Kidney (tissue), 14 donors: ENCODE data around the gene KLHL8. TPM values are rescaled to one million over a fixed set of nuclear protein-coding genes. Genes with fewer than 3 reads are reported as not detected.
"Not testable (repeated sequence)": the region's sequence is repeated elsewhere in the genome, so short reads cannot be mapped to it uniquely, and the experiment has no call there.

Source experiments
- DNase-seq, 5 donors: peaks; one replicate each; pipeline ENCODE4 v3.0.0-alpha.2; 2013 to 2020
- FAIRE-seq: peaks from 2 replicates; lab custom pipeline; 2012; peaks lifted over from hg19 to GRCh38; lab: Jason Lieb, UNC
- H3K27ac ChIP-seq, 2 donors: one replicate each; pipeline ENCODE4 v1.7.0; 2013; ENCODE audit warnings: low read depth in 2 of 2, low read length in 2 of 2, inconsistent platforms in 1 of 2
- H3K27me3 ChIP-seq: one replicate; pipeline ENCODE4 v1.7.1; 2013; ENCODE audit warnings: low read length, inconsistent platforms; ENCODE audit not compliant: control insufficient read depth, insufficient read depth
- H3K36me3 ChIP-seq, 3 donors: one replicate each; pipeline versions ENCODE4 v1.7.0 to v1.7.1; 2013; ENCODE audit warnings: low read length in 3 of 3, control low read depth in 1 of 3, inconsistent platforms in 1 of 3; ENCODE audit not compliant: insufficient read depth in 3 of 3, control insufficient read depth in 2 of 3
- H3K4me1 ChIP-seq, 3 donors: one replicate each; pipeline versions ENCODE4 v1.7.0 to v1.7.1; 2013; ENCODE audit warnings: low read length in 3 of 3, inconsistent platforms in 1 of 3, low read depth in 1 of 3; ENCODE audit not compliant: control insufficient read depth in 2 of 3, insufficient read depth in 2 of 3
- H3K4me3 ChIP-seq, 3 donors: one replicate each; pipeline versions ENCODE4 v1.7.0 to v1.8.1; 2013; ENCODE audit warnings: low read length in 3 of 3, control low read depth in 1 of 3, inconsistent platforms in 1 of 3
- H3K9ac ChIP-seq, 3 donors: one replicate each; pipeline versions ENCODE4 v1.7.0 to v1.7.1; 2013; ENCODE audit warnings: low read length in 3 of 3, control low read depth in 1 of 3, inconsistent platforms in 1 of 3
- H3K9me3 ChIP-seq, 3 donors: one replicate each; pipeline versions ENCODE4 v1.7.0 to v1.7.1; 2013; ENCODE audit warnings: low read length in 3 of 3, control low read depth in 1 of 3, inconsistent platforms in 1 of 3; ENCODE audit not compliant: control insufficient read depth in 2 of 3, insufficient read depth in 1 of 3
- intact Hi-C: fragments of 100-400 bp; cut with DNase I; formaldehyde crosslinking; loops from one replicate; pipeline ENCODE4 v1.11.1; 2022
- polyA plus RNA-seq: library from polyadenylated mRNA; stranded (reverse); fragments of 350-450 nt; fragmentation: Illumina TruSeq; extraction: RNeasy Lipid Tissue Mini Kit (QIAGEN cat#74804); gene quantifications from one replicate; pipeline ENCODE4 v1.2.3, GENCODE V29; 2014; ENCODE audit warnings: low read depth, low replicate concordance; ENCODE audit not compliant: insufficient read depth
- total RNA-seq: library from RNA; stranded (reverse); fragmentation: NEBNext Ultra II Directional; extraction: Animal tissue kit (Norgen Biotek cat#: 25700); gene quantifications from one replicate; pipeline ENCODE4 v1.2.1, GENCODE V29; 2021
- TF ChIP-seq, protein P1 (sequence below): IDR thresholded peaks from 3 replicates; pipeline ENCODE4 v1.5.1; 2012; ENCODE audit warnings: mild to moderate bottlenecking, moderate library complexity, borderline replicate concordance; ENCODE audit not compliant: insufficient read depth; ENCODE audit errors: extremely low read depth
- donor health status: control.
- donor health status: control.
- donor health status: control.
- donor health status: control.
- donor health status: control.
- donor health status: DM: yes; HTN: yes; CAD: no.
- donor health status: Normal renal cell carcinoma (clear cell type).

The KLHL8 gene
- total and polyA plus RNA-seq, 2 donors from 2014 or later: 5.9 to 14.6 TPM

DNA sequence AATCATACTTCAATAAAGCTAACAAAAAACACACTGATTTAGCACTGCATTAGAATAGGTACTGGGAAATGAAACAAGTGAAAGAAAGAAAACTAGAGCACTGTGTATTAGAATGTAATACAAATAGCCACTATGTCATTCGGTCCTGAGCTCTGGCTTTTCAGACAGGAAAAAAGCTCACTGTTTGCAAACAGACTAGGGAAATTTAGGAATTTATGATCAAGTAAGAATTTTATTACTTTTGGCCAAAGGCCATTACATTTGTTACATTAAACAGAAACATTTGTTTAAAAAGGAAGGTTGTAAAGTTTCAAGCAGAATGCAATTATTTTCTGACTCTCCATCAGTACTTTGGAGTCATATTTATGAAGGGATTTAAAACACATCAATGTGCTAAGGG, 68.7 kb downstream of the KLHL8 start:
- Histone ChIP-seq H3K9me3 (no peaks in the 10 kb centered on the region), H3K36me3 (no peaks in the 10 kb centered on the region), H3K9ac (no peak overlapping the region), H3K27ac (no peak overlapping the region), H3K4me1 (no peaks in the 10 kb centered on the region), H3K27me3 (no peaks in the 10 kb centered on the region), H3K4me3 (no peak overlapping the region)
- TF ChIP-seq, protein P1, sequence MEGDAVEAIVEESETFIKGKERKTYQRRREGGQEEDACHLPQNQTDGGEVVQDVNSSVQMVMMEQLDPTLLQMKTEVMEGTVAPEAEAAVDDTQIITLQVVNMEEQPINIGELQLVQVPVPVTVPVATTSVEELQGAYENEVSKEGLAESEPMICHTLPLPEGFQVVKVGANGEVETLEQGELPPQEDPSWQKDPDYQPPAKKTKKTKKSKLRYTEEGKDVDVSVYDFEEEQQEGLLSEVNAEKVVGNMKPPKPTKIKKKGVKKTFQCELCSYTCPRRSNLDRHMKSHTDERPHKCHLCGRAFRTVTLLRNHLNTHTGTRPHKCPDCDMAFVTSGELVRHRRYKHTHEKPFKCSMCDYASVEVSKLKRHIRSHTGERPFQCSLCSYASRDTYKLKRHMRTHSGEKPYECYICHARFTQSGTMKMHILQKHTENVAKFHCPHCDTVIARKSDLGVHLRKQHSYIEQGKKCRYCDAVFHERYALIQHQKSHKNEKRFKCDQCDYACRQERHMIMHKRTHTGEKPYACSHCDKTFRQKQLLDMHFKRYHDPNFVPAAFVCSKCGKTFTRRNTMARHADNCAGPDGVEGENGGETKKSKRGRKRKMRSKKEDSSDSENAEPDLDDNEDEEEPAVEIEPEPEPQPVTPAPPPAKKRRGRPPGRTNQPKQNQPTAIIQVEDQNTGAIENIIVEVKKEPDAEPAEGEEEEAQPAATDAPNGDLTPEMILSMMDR: no peak
- FAIRE-seq (no peak), DNase-seq (peak in 2 of 5 donors; percentile 31 to 44)
- intact Hi-C loops: loop anchor here (10.0 kb wide), 1 partner anchor 83 kb away; no protein-coding TSS in a partner anchor

DNA sequence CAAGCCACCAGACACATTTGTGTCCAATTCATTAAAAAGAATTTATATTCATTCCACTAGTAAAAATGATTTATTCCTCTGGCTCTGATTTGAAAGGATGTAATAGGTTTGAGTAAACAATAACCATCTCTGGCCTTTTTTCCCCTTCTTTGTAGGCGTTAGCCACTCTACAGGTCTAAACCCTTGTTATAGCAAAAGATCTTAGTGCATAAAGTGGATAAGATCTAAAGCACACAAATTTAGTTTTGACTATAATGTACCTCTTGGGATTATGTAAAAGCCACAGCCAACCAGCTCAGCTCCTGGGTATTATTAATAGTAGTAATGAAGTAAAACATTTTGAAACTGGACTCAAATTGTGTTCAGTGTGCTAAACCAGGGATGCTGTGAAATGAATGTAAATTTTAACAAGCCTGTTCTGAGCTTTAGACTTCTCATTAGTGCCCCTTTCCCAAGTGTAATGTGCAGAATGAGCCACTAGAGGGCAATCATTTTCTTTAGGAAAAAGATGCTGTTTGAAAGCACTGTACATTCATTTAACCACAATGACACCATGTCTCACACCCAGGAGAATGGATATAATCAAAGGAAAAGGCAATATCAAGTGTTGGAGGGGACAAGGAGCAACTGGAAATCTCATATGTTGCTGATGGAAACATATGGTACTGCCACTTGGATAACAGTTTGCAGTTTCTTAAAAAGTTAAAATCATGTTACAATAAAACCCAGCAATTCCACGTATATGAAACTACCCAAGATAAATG, 69.7 kb downstream of the KLHL8 start:
- Histone ChIP-seq H3K4me1 (no peaks in the 10 kb centered on the region), H3K9me3 (no peaks in the 10 kb centered on the region), H3K36me3 (no peaks in the 10 kb centered on the region), H3K4me3 (no peak overlapping the region), H3K27ac (no peak overlapping the region), H3K9ac (no peak overlapping the region), H3K27me3 (no peaks in the 10 kb centered on the region)
- TF ChIP-seq, protein P1: peak; percentile 85
- FAIRE-seq: peak; percentile 93
- peak in 3 of 5 donors; percentile 58 to 90 (median 89) for DNase-seq
- intact Hi-C loops: loop anchor here (10.0 kb wide), 1 partner anchor 84 kb away; no protein-coding TSS in a partner anchor

DNA sequence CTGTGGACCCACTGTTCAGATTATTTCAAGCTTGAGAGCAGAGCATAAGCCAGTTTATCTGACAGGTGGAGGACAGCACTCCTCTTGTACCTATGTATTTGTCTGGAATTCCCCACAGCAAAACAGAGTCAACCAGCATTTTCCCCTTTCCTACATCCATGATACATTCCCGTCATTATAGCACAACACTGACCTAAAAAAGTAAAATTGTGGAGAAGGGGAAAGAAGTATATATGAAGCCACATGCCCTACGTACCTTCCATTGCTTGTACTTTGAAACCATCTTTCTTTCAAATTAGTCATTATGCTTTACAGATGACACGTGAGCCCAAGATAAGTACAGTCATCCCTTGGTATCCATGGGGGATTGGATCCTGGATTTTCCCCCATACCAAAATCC, 73.3 kb downstream of the KLHL8 start:
- DNase-seq (no peak), FAIRE-seq (no peak)
- Histone ChIP-seq H3K9ac (no peak overlapping the region), H3K27me3 (no peaks in the 10 kb centered on the region), H3K4me3 (no peak overlapping the region), H3K9me3 (no peaks in the 10 kb centered on the region), H3K4me1 (peaks cover 0 to 2% (median 0%) of the 10 kb centered on the region in 3 donors), H3K36me3 (peaks cover 0 to 9% (median 0%) of the 10 kb centered on the region in 3 donors), H3K27ac (no peak overlapping the region)
- TF ChIP-seq, protein P1: no peak
- intact Hi-C loops: no loop called here

DNA sequence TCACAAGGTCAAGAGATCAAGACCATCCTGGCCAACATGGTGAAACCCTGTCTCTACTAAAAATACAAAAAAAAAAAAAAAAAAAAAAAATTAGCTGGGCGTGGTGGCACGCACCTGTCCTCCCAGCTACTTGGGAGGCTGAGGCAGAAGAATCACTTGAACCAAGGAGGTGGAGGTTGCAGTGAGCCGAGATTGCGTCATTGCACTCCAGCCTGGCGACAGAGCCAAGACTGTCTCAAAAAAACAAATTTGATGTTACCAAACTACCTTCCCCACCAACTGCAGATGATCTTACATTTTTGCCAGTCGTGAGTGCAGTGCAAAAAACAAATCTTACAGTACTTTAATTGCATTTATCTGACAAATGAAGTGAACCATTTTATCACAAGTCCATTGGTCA, 74.5 kb downstream of the KLHL8 start:
- FAIRE-seq, H3K4me3 ChIP-seq, H3K27me3 ChIP-seq, H3K27ac ChIP-seq, H3K9ac ChIP-seq, DNase-seq, H3K9me3 ChIP-seq, intact Hi-C loops, H3K4me1 ChIP-seq: not testable (repeated sequence)
- H3K36me3 ChIP-seq: peaks cover 0 to 15% (median 3%) of the 10 kb centered on the region in 3 donors
